A549 (cell line): Measurements from ENCODE around the gene MGRN1.

Experiments
- EP300 ChIP-seq, 2 experiments: fragments of >200 bp; sonication (Bioruptor Twin); formaldehyde crosslinking; IDR thresholded peaks; 2 replicates in 1 of 2; 3 replicates in 1 of 2; pipeline ENCODE4 v1.6.1; 2016 to 2017
- FOXS1 ChIP-seq: fragments of 250-450 bp; sonication (Bioruptor Pico); IDR thresholded peaks from 2 replicates; pipeline ENCODE4 v1.5.0; 2020; ENCODE audit warnings: mild to moderate bottlenecking, moderate library complexity
- HDAC2 ChIP-seq: fragments of 200-600 bp; sonication (generic); IDR thresholded peaks from 2 replicates; pipeline ENCODE4 v1.6.1; 2016
- JUN ChIP-seq, 2 experiments: fragments of >200 bp; sonication (Bioruptor Twin); formaldehyde crosslinking; IDR thresholded peaks; 2 replicates in 1 of 2; 3 replicates in 1 of 2; pipeline ENCODE4 v1.6.1; 2016 to 2017
- MYC ChIP-seq: IDR thresholded peaks from 2 replicates; pipeline ENCODE4 v1.6.1; 2012; ENCODE audit warnings: mild to moderate bottlenecking, inconsistent platforms, low read length, improper control_type of control experiment, borderline replicate concordance
- POLR2A ChIP-seq: IDR thresholded peaks from 2 replicates; pipeline ENCODE4 v1.6.1; 2012; ENCODE audit warnings: mild to moderate bottlenecking, low read length
- RCOR1 ChIP-seq: fragments of 150-350 bp; IDR thresholded peaks from 2 replicates; pipeline ENCODE4 v1.6.1; 2014; ENCODE audit warnings: antibody characterized with exemption, low read length, low read depth
- RFX5 ChIP-seq: fragments of 450-650 bp; IDR thresholded peaks from 2 replicates; pipeline ENCODE4 v1.7.1; 2014; ENCODE audit warnings: antibody characterized with exemption, mild to moderate bottlenecking, moderate library complexity
- ZFP36 ChIP-seq: fragments of 450-650 bp; IDR thresholded peaks from 2 replicates; pipeline ENCODE4 v1.6.1; 2014; ENCODE audit warnings: borderline replicate concordance; ENCODE audit not compliant: partially characterized antibody
- TF ChIP-seq, protein P1 (sequence below): fragments of >200 bp; sonication (Bioruptor Twin); formaldehyde crosslinking; IDR thresholded peaks from 3 replicates; pipeline ENCODE4 v1.5.1; 2016
- TF ChIP-seq, protein P2 (sequence below): IDR thresholded peaks from 2 replicates; pipeline ENCODE4 v1.6.1; 2012
- TF ChIP-seq, protein P3 (sequence below): fragments of 200-600 bp; sonication (generic); IDR thresholded peaks from 2 replicates; pipeline ENCODE4 v1.6.1; 2016; ENCODE audit warnings: antibody characterized with exemption, mild to moderate bottlenecking, moderate library complexity

DNA sequence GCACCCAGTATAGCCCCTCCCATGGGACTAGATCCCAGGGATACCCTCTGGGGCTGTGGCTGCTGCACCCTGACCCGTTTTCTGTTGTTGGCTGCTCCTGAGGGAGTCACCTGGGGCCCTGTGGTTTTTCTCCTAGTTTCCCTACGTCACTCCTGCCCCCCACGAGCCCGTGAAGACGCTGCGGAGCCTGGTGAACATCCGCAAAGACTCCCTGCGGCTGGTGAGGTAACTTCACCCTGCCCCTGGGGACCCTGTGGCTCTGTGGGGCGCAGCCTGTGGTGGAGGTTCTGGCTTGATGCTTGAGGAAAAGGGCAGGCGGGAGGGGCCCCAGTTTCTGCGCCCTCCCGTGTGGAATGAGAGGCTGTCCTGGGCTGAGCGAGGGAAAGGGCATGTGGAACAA lies 27.2 kb downstream of the MGRN1 start:
- TF ChIP-seq HDAC2 (no peak), POLR2A (no peak), ZFP36 (no peak), RFX5 (no peak), JUN (IDR thresholded peaks at IDR 0.05) (no peak), MYC (no peak), EP300 (IDR thresholded peaks at IDR 0.05) (no peak), FOXS1 (no peak), RCOR1 (no peak)
- TF ChIP-seq, protein P1, sequence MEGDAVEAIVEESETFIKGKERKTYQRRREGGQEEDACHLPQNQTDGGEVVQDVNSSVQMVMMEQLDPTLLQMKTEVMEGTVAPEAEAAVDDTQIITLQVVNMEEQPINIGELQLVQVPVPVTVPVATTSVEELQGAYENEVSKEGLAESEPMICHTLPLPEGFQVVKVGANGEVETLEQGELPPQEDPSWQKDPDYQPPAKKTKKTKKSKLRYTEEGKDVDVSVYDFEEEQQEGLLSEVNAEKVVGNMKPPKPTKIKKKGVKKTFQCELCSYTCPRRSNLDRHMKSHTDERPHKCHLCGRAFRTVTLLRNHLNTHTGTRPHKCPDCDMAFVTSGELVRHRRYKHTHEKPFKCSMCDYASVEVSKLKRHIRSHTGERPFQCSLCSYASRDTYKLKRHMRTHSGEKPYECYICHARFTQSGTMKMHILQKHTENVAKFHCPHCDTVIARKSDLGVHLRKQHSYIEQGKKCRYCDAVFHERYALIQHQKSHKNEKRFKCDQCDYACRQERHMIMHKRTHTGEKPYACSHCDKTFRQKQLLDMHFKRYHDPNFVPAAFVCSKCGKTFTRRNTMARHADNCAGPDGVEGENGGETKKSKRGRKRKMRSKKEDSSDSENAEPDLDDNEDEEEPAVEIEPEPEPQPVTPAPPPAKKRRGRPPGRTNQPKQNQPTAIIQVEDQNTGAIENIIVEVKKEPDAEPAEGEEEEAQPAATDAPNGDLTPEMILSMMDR, result no peak
- TF ChIP-seq, protein P2, sequence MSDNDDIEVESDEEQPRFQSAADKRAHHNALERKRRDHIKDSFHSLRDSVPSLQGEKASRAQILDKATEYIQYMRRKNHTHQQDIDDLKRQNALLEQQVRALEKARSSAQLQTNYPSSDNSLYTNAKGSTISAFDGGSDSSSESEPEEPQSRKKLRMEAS, result no peak
- TF ChIP-seq, protein P3, sequence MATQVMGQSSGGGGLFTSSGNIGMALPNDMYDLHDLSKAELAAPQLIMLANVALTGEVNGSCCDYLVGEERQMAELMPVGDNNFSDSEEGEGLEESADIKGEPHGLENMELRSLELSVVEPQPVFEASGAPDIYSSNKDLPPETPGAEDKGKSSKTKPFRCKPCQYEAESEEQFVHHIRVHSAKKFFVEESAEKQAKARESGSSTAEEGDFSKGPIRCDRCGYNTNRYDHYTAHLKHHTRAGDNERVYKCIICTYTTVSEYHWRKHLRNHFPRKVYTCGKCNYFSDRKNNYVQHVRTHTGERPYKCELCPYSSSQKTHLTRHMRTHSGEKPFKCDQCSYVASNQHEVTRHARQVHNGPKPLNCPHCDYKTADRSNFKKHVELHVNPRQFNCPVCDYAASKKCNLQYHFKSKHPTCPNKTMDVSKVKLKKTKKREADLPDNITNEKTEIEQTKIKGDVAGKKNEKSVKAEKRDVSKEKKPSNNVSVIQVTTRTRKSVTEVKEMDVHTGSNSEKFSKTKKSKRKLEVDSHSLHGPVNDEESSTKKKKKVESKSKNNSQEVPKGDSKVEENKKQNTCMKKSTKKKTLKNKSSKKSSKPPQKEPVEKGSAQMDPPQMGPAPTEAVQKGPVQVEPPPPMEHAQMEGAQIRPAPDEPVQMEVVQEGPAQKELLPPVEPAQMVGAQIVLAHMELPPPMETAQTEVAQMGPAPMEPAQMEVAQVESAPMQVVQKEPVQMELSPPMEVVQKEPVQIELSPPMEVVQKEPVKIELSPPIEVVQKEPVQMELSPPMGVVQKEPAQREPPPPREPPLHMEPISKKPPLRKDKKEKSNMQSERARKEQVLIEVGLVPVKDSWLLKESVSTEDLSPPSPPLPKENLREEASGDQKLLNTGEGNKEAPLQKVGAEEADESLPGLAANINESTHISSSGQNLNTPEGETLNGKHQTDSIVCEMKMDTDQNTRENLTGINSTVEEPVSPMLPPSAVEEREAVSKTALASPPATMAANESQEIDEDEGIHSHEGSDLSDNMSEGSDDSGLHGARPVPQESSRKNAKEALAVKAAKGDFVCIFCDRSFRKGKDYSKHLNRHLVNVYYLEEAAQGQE, result no peak
